Stomach smooth muscle (tissue), 2 donors: ENCODE data around the gene EXOC6.

Experiments
- H3K27ac ChIP-seq: one replicate; pipeline ENCODE4 v1.7.0; 2013; ENCODE audit warnings: mild to moderate bottlenecking, low read length, inconsistent platforms
- H3K27me3 ChIP-seq, 2 donors: one replicate each; pipeline ENCODE4 v1.7.0; 2013; ENCODE audit warnings: low read length in 2 of 2; ENCODE audit not compliant: insufficient read depth in 2 of 2, control insufficient read depth in 1 of 2
- H3K36me3 ChIP-seq, 2 donors: one replicate each; pipeline ENCODE4 v1.7.0; 2013; ENCODE audit warnings: low read length in 2 of 2; ENCODE audit not compliant: control insufficient read depth in 2 of 2, insufficient read depth in 2 of 2
- H3K4me1 ChIP-seq: one replicate; pipeline ENCODE4 v1.7.0; 2013; ENCODE audit warnings: low read length; ENCODE audit not compliant: control insufficient read depth, insufficient read depth
- H3K4me3 ChIP-seq, 2 donors: one replicate each; pipeline ENCODE4 v1.7.0; 2013; ENCODE audit warnings: low read length in 2 of 2
- H3K9ac ChIP-seq, 2 donors: one replicate each; pipeline ENCODE4 v1.7.0; 2013; ENCODE audit warnings: low read length in 2 of 2, mild to moderate bottlenecking in 1 of 2
- H3K9me3 ChIP-seq, 2 donors: one replicate each; pipeline ENCODE4 v1.7.0; 2013; ENCODE audit warnings: low read length in 2 of 2; ENCODE audit not compliant: control insufficient read depth in 2 of 2
- donor health status: healthy.
- donor health status: Pancreatic carcinoma.

Gene EXOC6

DNA sequence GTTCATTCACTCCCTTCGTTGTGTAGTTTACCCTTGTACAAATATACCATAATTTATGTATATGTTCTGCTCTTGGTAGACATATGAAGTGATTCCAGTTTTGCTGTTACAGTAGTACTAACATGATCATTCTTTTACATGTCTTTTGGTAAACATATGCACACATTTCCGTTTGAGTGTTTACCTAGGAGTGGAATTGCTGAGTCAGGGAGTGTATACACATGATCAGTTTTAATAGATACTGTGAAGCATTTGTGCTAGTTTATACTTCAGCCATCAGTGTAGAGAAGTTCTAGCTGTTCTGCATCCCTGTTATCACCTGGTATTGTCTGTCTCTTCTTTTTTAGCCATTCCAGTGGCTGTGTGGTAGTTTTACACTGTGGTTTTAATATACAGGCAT, 177.8 kb downstream of the EXOC6 start:
- Histone ChIP-seq H3K36me3 (no peaks in the 10 kb centered on the region), H3K4me1 (no peaks in the 10 kb centered on the region), H3K27ac (no peak overlapping the region), H3K9me3 (peaks cover 0 to 4% of the 10 kb centered on the region in 2 donors), H3K4me3 (no peak overlapping the region), H3K9ac (no peak overlapping the region), H3K27me3 (no peaks in the 10 kb centered on the region)

GRCh38 chr10:93027508-93027907, 179.2 kb downstream of the EXOC6 start:
- Histone ChIP-seq H3K9me3 (peaks cover 0 to 4% of the 10 kb centered on the region in 2 donors), H3K27ac (no peak overlapping the region), H3K4me3 (no peak overlapping the region), H3K27me3 (no peaks in the 10 kb centered on the region), H3K36me3 (no peaks in the 10 kb centered on the region), H3K4me1 (no peaks in the 10 kb centered on the region), H3K9ac (no peak overlapping the region)

GRCh38 chr10:93028883-93029282, 180.6 kb downstream of the EXOC6 start:
- Histone ChIP-seq H3K36me3 (no peaks in the 10 kb centered on the region), H3K4me1 (no peaks in the 10 kb centered on the region), H3K4me3 (no peak overlapping the region), H3K27ac (no peak overlapping the region), H3K27me3 (no peaks in the 10 kb centered on the region), H3K9me3 (peaks cover 0 to 4% of the 10 kb centered on the region in 2 donors), H3K9ac (no peak overlapping the region)

DNA sequence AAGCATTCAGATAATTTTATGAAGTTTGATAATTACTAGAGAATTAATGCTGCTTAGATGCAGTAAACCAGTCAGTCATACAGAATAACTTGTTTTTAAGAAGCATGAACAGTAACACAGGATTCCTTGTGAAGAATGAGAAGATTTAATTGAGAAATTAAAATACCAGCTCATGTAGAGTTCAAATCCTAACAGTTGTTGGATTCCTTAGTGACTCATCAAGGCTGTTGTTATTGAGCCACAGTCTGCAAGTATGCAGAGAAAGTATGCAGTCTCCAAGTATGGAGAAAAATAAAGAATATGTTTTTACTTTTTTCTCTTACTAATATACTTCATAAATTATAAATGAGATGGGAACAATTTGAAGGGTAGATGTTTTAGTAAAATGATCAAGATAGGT, 182.1 kb downstream of the EXOC6 start:
- no peak overlapping the region for H3K4me3 ChIP-seq
- H3K36me3 ChIP-seq, result no peaks in the 10 kb centered on the region
- peaks cover 0 to 4% of the 10 kb centered on the region in 2 donors for H3K9me3 ChIP-seq
- H3K27ac ChIP-seq, result no peak overlapping the region
- H3K27me3 ChIP-seq, result no peaks in the 10 kb centered on the region
- H3K4me1 ChIP-seq, result no peaks in the 10 kb centered on the region
- no peak overlapping the region for H3K9ac ChIP-seq

GRCh38 chr10:93032105-93032808, 183.9 kb downstream of the EXOC6 start:
- H3K4me1 ChIP-seq, result no peaks in the 10 kb centered on the region
- no peaks in the 10 kb centered on the region for H3K36me3 ChIP-seq
- no peak overlapping the region for H3K9ac ChIP-seq
- peaks cover 0 to 4% of the 10 kb centered on the region in 2 donors for H3K9me3 ChIP-seq
- no peak overlapping the region for H3K27ac ChIP-seq
- no peak overlapping the region for H3K4me3 ChIP-seq
- H3K27me3 ChIP-seq, result no peaks in the 10 kb centered on the region

GRCh38 chr10:93032809-93033137, 184.5 kb downstream of the EXOC6 start:
- H3K27ac ChIP-seq, result no peak overlapping the region

DNA sequence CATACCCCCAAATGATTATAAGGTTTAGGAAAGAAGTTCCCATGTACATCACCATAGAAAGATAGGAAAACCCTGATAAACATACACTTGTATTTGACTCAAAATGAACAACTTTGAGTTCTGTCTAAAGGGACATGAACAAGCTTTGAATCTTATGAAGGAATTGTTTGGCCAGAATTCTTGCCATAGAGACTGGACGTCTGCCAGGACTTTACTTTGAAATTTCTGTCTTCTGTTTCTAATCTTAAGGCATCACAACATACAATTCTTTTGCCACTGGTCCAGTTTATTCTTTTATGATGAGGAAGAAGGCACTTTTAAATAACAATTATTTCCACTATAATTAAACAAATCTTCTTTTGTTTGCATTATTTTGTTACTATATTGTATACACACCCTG, 186.1 kb downstream of the EXOC6 start:
- H3K4me3 ChIP-seq, result no peak overlapping the region
- H3K36me3 ChIP-seq, result no peaks in the 10 kb centered on the region
- no peak overlapping the region for H3K9ac ChIP-seq
- no peaks in the 10 kb centered on the region for H3K4me1 ChIP-seq
- no peaks in the 10 kb centered on the region for H3K27me3 ChIP-seq
- H3K9me3 ChIP-seq, result no peaks in the 10 kb centered on the region
- no peak overlapping the region for H3K27ac ChIP-seq

More at GRCh38 chr10:93032809-93033137, 184.5 kb downstream of the EXOC6 start:
- no peaks in the 10 kb centered on the region for H3K27me3 ChIP-seq
- H3K4me1 ChIP-seq, result no peaks in the 10 kb centered on the region
- H3K4me3 ChIP-seq, result no peak overlapping the region
- H3K9ac ChIP-seq, result no peak overlapping the region
- no peaks in the 10 kb centered on the region for H3K9me3 ChIP-seq
- H3K36me3 ChIP-seq, result no peaks in the 10 kb centered on the region

GRCh38 chr10:93039110-93039509, 190.8 kb downstream of the EXOC6 start:
- H3K9me3 ChIP-seq, result no peaks in the 10 kb centered on the region
- no peak overlapping the region for H3K4me3 ChIP-seq
- no peaks in the 10 kb centered on the region for H3K27me3 ChIP-seq
- H3K36me3 ChIP-seq, result no peaks in the 10 kb centered on the region
- no peak overlapping the region for H3K9ac ChIP-seq
- no peaks in the 10 kb centered on the region for H3K4me1 ChIP-seq
- no peak overlapping the region for H3K27ac ChIP-seq

GRCh38 chr10:93039721-93040120, 191.4 kb downstream of the EXOC6 start:
- Histone ChIP-seq H3K9ac (no peak overlapping the region), H3K4me1 (no peaks in the 10 kb centered on the region), H3K27me3 (no peaks in the 10 kb centered on the region), H3K36me3 (no peaks in the 10 kb centered on the region), H3K27ac (no peak overlapping the region), H3K9me3 (no peaks in the 10 kb centered on the region), H3K4me3 (no peak overlapping the region)

DNA sequence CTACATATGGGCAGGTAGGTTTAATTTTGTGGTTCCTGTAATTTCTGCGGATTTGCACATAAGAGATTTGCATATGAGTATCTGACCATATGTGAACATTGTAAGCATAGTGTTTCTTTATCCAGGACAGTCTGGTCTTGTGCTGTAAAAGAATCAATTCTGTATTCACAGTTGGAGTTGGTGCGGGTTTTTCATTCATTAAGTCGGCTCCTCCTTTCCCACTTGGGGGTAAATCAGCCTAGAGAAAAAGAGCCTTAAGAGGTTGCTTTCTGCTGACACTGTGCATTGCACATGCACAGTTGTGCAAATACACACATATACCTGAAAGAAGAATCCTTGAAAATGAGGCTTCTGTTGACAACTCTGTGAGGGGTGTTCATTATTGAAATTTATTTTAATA, 206.2 kb downstream of the EXOC6 start:
- Histone ChIP-seq H3K4me3 (no peak overlapping the region), H3K27ac (no peak overlapping the region), H3K36me3 (no peaks in the 10 kb centered on the region), H3K9ac (no peak overlapping the region), H3K4me1 (no peaks in the 10 kb centered on the region), H3K27me3 (peaks cover 2 to 7% of the 10 kb centered on the region in 2 donors), H3K9me3 (no peaks in the 10 kb centered on the region)

DNA sequence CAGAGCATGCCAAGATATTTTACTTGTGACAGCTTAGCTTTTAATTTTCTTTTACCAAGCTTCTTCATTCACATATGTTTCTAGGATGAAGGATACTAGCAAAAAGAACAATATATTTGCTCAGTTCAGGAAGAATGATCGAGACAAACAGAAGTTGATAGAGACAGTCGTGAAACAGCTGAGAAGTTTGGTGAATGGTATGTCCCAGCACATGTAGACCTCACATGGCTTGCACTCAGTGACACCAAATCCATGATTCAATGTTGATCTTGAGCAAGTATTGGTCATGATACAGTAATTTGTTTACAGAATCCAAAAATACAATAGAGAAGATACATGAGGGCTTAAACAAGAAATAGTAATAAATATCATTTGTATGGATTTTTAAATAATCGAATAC, 209.8 kb downstream of the EXOC6 start:
- Histone ChIP-seq H3K27ac (no peak overlapping the region), H3K36me3 (no peaks in the 10 kb centered on the region), H3K27me3 (peaks cover 18 to 39% of the 10 kb centered on the region in 2 donors), H3K4me3 (no peak overlapping the region), H3K9ac (no peak overlapping the region), H3K4me1 (peaks cover 22% of the 10 kb centered on the region), H3K9me3 (peaks cover 0 to 3% of the 10 kb centered on the region in 2 donors)
